ENCODE measurements around the gene RABL3.

- TF ChIP-seq POLR2A (IDR thresholded peaks at IDR 0.05) = no peak
- TF ChIP-seq CTCF (IDR thresholded peaks at IDR 0.05) = no peak
Measured at GRCh38 chr3:120775411-120775810, 33.1 kb upstream of the RABL3 start.

Data from uterus (tissue), 2 donors.